DMS53 treated with DMSO at 0.1 percent for 48 hours (cell line): ENCODE data around the gene KIF2C.
"Not testable (repeated sequence)": the region's sequence is repeated elsewhere in the genome, so short reads cannot be mapped to it uniquely, and the experiment has no call there.

ENCODE experiments used
- DNase-seq: peaks from one replicate; lab custom pipeline; 2025; ENCODE audit not compliant: unreplicated experiment; lab: John Stamatoyannopoulos, UW

Gene KIF2C

GRCh38 chr1:44739307-44740178 lies at the start of gene KIF2C:
KIF2C (plus strand) TSS chr1:44739837; CDS start chr1:44739933, 96 bp downstream.
- DNase-seq = peak; percentile 94

GRCh38 chr1:44693159-44693558 lies 46.5 kb upstream of the KIF2C start:
- DNase-seq = no peak

GRCh38 chr1:44693900-44694299 lies 45.7 kb upstream of the KIF2C start:
- no peak for DNase-seq

GRCh38 chr1:44694863-44695478 lies 44.7 kb upstream of the KIF2C start:
- DNase-seq = no peak

- no peak for DNase-seq
These were observed 44.0 kb upstream of the KIF2C start for GRCh38 chr1:44695671-44696070.

- no peak for DNase-seq
These were observed 43.5 kb upstream of the KIF2C start for GRCh38 chr1:44696101-44696500.

GRCh38 chr1:44696789-44697345 lies 42.8 kb upstream of the KIF2C start:
- no peak for DNase-seq

GRCh38 chr1:44698138-44698537 lies 41.5 kb upstream of the KIF2C start:
- DNase-seq = no peak

- not testable (repeated sequence) for DNase-seq
These were observed 40.3 kb upstream of the KIF2C start for GRCh38 chr1:44699375-44699774.

- no peak for DNase-seq
These were observed 39.1 kb upstream of the KIF2C start for GRCh38 chr1:44700573-44700972.

- no peak for DNase-seq
These were observed 38.5 kb upstream of the KIF2C start for GRCh38 chr1:44701141-44701573.

- no peak for DNase-seq
These were observed 34.2 kb upstream of the KIF2C start for GRCh38 chr1:44705470-44705869.

GRCh38 chr1:44705938-44706337 lies 33.7 kb upstream of the KIF2C start:
- no peak for DNase-seq

- DNase-seq = no peak
These were observed 32.3 kb upstream of the KIF2C start for GRCh38 chr1:44707112-44707881.

- DNase-seq = no peak
These were observed 31.4 kb upstream of the KIF2C start for GRCh38 chr1:44707959-44708831.

- peak; percentile 90 for DNase-seq
These were observed 26.3 kb upstream of the KIF2C start for GRCh38 chr1:44713321-44713781.

- no peak for DNase-seq
These were observed 25.1 kb upstream of the KIF2C start for GRCh38 chr1:44714532-44714931.

GRCh38 chr1:44714944-44715571 lies 24.6 kb upstream of the KIF2C start:
- peak; percentile 84 for DNase-seq

- DNase-seq = no peak
These were observed 22.5 kb upstream of the KIF2C start for GRCh38 chr1:44717156-44717555.

- no peak for DNase-seq
These were observed 22.0 kb upstream of the KIF2C start for GRCh38 chr1:44717653-44718052.
